ENCODE data around the gene PRRG3.

The PRRG3 gene

GRCh38 chrX:151694661-151695582 lies at the start of gene PRRG3:
PRRG3 (plus strand) TSS chrX:151695458; CDS start chrX:151698815, 3,357 bp downstream.
- H3K4me3 ChIP-seq = no peak within 1 kb of the TSS
- no peak for DNase-seq
- no peaks in the 10 kb centered on the region for H3K36me3 ChIP-seq
- intact Hi-C loops (cut with DNase I; ENCODE audit: low total_unique reads) = no loop called here
- peaks cover 0 to 9% of the 10 kb centered on the region in 2 donors for H3K27me3 ChIP-seq
- H3K4me1 ChIP-seq = peaks cover 0 to 8% (median 0%) of the 10 kb centered on the region in 4 donors
- no peak within 1 kb of the TSS for H3K27ac ChIP-seq
- TF ChIP-seq CTCF (IDR thresholded peaks at IDR 0.05) = no peak
- H3K9me3 ChIP-seq = no peaks in the 10 kb centered on the region

DNA sequence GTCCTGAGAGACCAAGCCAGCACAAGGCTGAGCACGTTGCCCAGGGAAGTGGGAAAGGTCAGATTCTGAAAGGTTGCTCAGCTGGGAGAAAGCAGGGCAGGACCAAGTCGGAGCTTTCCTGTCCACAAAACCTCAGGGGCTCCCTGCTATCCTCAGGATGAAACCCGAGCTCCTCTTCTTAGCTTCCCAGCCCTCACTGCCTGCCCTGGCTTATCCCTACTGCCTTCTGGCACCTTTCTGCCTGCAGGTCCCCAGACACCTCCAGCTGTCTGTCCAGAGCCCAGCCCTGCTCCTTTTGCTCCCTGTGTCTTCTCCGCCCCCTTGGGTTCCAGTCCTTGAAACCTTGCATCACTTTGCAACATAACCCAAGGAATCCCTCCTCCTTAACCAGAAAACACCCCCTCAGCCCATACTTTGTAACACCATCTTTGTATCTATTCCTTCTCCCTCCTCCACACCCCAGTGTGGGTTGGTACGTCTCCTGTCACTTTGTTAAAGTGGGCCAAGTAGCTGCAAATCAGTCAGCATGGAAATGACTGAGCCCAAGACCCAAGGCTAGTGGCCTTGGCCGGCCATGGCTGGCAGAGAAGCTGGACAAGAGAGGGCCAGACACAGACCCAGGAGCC lies 20.0 kb upstream of the PRRG3 start:
- intact Hi-C loops (cut with DNase I; ENCODE audit: low total_unique reads) = no loop called here
- no peak for TF ChIP-seq CTCF (IDR thresholded peaks at IDR 0.05)
- Histone ChIP-seq H3K4me3 (no peak overlapping the region), H3K9me3 (no peaks in the 10 kb centered on the region), H3K27me3 (no peaks in the 10 kb centered on the region), H3K27ac (no peak overlapping the region), H3K36me3 (no peaks in the 10 kb centered on the region), H3K4me1 (no peaks in the 10 kb centered on the region)
- no peak for DNase-seq

- no peaks in the 10 kb centered on the region for H3K36me3 ChIP-seq
- no peaks in the 10 kb centered on the region for H3K4me1 ChIP-seq
- H3K9me3 ChIP-seq = no peaks in the 10 kb centered on the region
- intact Hi-C loops (cut with DNase I; ENCODE audit: low total_unique reads) = no loop called here
- no peak overlapping the region for H3K4me3 ChIP-seq
- H3K27me3 ChIP-seq = no peaks in the 10 kb centered on the region
- TF ChIP-seq CTCF (IDR thresholded peaks at IDR 0.05) = no peak
- DNase-seq = no peak
- H3K27ac ChIP-seq = no peak overlapping the region
Observed at GRCh38 chrX:151676196-151676595, 19.1 kb upstream of the PRRG3 start.

- intact Hi-C loops (cut with DNase I; ENCODE audit: low total_unique reads) = no loop called here
- no peaks in the 10 kb centered on the region for H3K27me3 ChIP-seq
- DNase-seq = no peak
Observed at GRCh38 chrX:151679798-151680402, 15.4 kb upstream of the PRRG3 start.

GRCh38 chrX:151680805-151681204 lies 14.5 kb upstream of the PRRG3 start:
- Histone ChIP-seq H3K9me3 (no peaks in the 10 kb centered on the region), H3K4me1 (no peaks in the 10 kb centered on the region), H3K27ac (no peak overlapping the region), H3K4me3 (no peak overlapping the region), H3K36me3 (no peaks in the 10 kb centered on the region), H3K27me3 (no peaks in the 10 kb centered on the region)
- no peak for DNase-seq
- TF ChIP-seq CTCF (IDR thresholded peaks at IDR 0.05) = no peak
- intact Hi-C loops (cut with DNase I; ENCODE audit: low total_unique reads) = no loop called here

More at GRCh38 chrX:151679798-151680402, 15.4 kb upstream of the PRRG3 start:
- Histone ChIP-seq H3K4me3 (no peak overlapping the region), H3K4me1 (no peaks in the 10 kb centered on the region), H3K27ac (no peak overlapping the region), H3K36me3 (no peaks in the 10 kb centered on the region), H3K9me3 (no peaks in the 10 kb centered on the region)
- no peak for TF ChIP-seq CTCF (IDR thresholded peaks at IDR 0.05)
